Kidney glomerular epithelial cell (primary cell): ENCODE measurements around the gene KRTDAP.

Experiments used
- DNase-seq: peaks from one replicate; lab custom pipeline; 2025; lab: John Stamatoyannopoulos, UW

KRTDAP gene

DNA sequence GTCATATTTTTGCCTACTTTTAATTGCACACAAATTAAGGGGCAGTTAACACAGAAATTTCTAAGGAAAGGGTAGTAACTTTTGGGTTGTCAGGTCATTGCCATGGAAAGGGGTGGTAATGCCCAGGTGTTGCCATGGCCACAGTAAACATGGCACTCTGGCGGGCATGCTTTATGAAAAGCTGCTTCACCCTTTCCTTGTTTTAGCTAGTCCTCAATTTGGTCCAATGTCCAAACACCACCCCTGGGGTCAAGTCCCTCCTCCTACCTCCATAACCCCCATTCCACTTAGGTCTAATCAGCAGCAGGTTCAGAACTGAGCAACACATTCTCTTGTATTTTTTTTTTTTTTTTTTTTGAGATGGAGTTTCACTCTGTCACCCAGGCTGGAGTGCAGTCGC lies 35.6 kb downstream of the KRTDAP start:
- DNase-seq, result no peak

DNA sequence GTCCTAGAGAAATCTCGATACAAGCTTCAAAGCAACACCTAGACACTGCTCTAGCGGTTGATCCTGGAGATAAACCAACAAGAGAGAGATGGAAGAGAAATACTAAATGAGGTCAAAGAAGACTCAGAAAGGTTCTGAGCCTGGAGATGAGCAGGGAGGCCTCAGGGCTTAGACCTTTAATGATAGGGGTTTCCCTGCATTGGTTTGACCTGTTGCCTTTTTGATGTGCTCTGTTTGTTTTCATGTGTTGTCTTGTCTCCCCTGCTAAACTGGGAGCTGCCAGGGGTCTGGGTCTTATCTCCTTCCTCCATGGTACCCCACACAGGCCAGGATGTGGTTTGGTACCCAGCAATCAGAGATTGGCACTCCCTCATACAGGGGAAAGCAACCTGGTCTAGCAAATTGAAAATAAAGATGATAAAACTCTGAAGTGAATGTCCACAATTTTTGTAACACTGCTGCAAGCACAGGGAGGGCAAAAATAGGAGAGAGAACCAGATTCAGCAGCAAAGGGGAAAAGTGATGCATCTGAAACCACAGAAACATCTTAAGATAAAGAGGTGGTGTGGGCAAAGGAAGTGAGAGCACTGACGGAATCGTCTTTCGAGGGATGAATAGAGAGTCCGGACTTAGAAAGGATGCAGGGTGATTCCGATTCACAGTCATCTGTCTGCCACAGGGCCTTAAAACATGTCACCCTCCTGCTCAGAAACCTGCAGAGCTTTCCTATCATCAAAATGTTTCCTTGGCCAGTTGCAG lies 38.7 kb downstream of the KRTDAP start:
- DNase-seq, result no peak

DNA sequence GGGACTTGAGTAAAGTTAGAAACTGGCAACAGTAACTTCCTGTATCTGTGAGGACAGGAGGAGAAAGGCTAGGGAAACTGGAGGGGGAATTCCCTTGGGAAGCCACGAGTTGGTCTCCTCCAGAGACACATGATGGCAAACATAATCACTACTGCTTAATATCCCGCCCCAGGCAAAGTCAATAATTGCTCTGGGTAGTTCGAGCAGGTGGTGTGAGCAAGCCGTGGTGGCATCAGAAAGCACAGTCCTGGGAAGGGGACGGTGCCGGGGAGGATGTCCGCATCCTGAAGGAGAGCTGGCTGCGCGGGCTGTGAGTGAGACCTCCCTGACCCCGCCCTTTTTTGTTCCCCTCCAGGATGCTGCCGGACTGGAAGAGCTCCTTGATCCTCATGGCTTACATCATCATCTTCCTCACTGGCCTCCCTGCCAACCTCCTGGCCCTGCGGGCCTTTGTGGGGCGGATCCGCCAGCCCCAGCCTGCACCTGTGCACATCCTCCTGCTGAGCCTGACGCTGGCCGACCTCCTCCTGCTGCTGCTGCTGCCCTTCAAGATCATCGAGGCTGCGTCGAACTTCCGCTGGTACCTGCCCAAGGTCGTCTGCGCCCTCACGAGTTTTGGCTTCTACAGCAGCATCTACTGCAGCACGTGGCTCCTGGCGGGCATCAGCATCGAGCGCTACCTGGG lies 40.8 kb downstream of the KRTDAP start:
- no peak for DNase-seq

DNA sequence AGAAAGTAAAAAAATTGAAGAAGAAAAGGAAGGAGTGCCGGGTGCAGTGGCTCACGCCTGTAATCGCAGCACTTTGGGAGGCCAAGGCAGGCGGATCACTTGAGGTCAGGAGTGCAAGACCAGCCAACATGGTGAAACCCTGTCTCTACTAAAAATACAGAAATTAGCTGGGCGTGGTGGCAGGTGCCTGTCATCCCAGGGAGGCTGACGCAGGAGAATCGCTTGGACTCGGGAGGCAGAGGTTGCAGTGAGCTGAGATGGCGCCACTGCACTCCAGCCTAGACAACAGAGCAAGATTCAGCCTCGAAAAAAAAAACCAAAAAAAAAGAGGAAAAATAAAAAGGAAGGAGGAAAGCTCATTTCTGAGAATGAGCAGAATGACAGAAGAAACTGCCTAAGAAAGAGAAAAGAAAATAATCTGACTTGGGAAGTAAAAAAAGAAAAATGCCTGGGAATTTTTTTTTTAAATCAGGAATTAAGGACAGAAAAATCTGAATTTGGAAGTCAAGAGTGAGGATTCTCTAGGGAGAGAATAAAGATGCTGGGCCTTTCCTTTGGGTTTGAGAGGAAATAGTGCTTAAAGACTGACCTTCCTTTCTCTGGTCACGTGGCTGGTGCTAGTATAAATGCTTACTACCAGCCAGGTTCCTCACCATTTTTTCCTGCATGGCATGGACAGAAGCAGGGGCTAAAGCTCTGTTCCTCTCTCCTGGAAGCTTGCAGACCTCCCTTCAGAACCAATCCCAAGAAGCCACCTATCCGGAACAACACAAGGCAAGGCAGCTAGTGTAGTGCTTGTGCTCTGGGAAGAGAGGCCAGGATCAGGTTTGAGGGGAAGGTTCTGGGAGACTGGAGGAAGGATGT lies 42.4 kb downstream of the KRTDAP start, which contains the start of gene FFAR2:
Gene FFAR2, plus strand, starts transcription at position 652 of the 864 bp plus-strand sequence. CDS start 1,458 bp downstream, outside the sequence.
- no peak for DNase-seq

DNA sequence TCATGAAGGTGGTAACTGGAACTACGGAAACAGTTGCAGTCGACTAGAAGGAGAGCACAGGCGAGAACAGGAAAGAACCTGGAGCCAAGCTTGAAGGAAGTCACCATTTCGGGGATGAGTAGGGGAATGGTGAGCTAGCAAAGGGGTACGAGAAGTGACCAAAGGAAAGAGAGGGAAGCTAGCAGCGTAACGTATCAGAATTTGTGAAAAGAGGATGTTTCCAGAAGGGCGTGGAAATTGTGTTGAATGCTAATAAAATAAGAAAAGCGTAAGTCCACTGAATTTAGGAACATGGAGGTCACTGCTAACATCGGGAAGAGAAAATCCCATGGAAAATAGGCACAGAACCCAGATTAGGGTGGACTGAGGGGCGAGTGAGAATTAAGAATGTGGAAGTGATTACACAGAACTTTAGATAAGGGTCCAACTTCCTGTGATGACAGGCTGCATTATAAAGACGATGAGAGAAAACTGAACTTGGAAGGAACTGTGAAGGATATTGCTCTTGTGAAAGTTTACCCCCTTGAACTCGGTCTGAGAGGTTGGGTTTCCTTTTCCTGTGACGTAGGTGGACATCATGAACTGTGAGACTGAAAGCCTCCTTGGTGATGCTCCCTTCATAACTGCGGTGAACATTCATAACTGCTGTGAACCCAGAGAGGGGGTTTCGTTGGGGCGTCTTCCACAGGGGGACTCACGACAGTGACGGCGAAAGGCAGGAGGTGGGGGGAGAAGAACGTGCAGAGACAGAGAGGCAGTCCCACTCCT lies 44.3 kb downstream of the KRTDAP start:
- no peak for DNase-seq

DNA sequence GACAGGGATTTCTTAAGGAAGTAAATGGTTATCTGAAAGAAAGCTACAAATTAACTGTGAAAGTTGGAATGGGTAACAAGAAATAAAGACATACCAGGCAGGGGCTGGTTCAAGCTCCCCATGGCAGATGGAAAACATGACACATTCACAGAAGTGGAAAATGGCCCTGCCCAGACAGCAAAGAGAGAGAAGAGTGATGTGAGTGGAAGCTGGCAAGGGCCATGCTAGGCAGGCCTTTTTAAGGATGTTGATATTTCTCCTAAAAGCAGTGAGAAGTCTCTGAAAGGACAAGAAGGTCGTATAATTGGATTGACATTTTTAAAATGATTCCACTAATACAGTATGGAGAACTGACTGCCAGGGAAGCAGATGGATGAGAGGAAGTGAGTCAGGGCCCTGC lies 45.5 kb downstream of the KRTDAP start:
- no peak for DNase-seq

DNA sequence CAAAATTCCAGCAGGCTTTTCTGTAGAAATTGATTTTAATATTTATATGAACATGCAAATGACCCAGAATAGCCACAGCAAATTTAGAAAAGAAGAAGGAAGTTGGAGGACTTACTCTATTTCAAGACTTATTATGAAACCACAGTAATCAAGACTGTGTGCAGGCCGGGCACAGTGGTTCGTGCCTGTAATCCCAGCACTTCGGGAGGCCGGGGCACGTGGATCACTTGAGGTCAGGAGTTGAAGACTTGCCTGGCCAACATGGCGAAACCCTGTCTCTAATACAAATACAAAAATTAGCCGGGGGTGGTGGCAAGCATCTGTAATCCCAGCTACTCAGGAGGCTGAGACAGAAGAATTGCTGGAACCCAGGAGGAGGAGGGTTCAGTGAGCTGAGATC lies 48.2 kb downstream of the KRTDAP start:
- no peak for DNase-seq

DNA sequence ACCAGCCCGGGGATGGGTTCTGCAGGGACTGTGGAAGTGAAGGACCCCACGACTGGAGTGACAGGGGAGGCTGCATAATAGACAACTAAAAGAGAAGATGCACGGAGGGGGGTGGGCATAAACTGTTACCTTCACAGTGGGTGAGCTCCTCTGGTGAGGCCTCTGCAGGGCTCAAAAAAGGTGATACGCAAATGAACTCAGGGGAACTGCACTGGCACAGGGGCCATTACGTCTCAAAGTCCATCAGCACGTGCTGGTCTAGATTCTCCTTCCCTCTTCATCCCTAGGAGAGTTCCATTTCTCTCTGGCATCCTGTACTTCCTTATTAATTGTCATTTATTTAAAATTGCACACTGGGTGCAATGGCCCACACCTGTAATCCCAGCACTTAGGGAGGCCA lies 50.3 kb downstream of the KRTDAP start:
- no peak for DNase-seq

DNA sequence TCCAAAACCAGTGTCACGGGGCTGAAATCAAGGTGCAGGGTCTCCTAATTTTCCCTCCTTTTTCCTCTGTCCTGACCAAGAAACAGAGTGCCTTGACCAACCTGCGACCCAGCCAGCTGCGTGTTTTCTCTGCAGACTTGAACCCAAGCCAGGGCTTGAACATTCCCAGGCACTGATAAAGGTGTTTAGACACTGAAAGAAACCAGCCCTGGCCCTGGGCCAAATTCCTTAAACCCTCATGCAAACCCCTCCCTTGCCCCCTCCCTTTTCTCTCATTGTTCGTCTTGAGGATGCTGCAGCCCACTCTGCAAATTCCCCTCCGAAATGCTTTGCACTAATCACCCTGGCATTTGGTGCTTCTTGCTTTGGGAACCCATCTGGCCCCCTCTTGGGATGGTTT lies 51.7 kb downstream of the KRTDAP start:
- DNase-seq, result no peak

DNA sequence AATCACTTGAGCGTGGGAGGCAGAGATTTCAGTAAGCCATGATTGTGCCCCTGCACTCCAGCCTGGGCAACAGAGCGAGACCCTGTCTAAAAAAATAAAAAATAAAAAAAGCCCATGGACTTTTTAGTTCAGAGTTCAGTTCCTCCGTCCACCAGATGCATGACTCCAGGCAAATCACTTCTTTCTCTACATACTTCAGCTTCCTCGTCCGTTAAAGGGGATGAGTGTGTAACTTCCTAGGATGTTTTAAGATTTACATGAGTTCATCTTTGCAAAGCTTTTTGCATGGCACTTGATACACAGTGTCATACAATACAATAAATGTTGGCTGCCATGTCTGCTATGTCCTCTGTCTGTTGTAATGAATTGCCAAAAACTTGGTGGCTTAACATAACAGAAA lies 52.2 kb downstream of the KRTDAP start:
- DNase-seq, result no peak

DNA sequence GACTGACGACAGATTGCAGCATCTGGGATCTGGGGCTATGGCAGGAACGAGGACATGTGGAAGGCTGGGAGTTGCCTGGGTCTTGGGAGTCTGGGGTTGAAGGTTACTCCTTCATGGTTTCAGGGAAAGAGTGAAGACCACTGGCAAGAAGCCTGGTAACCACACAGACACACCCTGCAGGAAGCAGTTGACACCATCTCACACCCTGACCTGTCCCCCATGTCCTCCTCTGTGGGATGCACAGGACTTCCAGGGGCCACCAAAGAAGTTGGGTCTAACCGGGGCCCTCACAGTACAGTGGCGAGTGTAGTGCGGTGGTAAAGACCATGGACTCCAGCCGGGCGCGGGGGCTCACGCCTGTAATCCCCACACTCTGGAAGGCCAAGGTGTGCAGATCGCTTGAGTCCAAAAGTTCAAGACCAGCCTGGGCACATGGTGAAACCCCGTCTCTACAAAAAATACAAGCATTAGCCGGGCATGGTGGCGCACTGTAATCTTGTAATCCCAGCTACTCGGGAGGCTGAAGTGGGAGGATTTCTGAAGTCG lies 52.8 kb downstream of the KRTDAP start:
- no peak for DNase-seq
